Measurements from ENCODE around the gene KRTDAP.

Gene KRTDAP

DNA sequence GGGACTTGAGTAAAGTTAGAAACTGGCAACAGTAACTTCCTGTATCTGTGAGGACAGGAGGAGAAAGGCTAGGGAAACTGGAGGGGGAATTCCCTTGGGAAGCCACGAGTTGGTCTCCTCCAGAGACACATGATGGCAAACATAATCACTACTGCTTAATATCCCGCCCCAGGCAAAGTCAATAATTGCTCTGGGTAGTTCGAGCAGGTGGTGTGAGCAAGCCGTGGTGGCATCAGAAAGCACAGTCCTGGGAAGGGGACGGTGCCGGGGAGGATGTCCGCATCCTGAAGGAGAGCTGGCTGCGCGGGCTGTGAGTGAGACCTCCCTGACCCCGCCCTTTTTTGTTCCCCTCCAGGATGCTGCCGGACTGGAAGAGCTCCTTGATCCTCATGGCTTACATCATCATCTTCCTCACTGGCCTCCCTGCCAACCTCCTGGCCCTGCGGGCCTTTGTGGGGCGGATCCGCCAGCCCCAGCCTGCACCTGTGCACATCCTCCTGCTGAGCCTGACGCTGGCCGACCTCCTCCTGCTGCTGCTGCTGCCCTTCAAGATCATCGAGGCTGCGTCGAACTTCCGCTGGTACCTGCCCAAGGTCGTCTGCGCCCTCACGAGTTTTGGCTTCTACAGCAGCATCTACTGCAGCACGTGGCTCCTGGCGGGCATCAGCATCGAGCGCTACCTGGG lies 40.8 kb downstream of the KRTDAP start:
- DNase-seq, result peak in 3 of 4 experiments; percentile 76 to 81 (median 79)

DNA sequence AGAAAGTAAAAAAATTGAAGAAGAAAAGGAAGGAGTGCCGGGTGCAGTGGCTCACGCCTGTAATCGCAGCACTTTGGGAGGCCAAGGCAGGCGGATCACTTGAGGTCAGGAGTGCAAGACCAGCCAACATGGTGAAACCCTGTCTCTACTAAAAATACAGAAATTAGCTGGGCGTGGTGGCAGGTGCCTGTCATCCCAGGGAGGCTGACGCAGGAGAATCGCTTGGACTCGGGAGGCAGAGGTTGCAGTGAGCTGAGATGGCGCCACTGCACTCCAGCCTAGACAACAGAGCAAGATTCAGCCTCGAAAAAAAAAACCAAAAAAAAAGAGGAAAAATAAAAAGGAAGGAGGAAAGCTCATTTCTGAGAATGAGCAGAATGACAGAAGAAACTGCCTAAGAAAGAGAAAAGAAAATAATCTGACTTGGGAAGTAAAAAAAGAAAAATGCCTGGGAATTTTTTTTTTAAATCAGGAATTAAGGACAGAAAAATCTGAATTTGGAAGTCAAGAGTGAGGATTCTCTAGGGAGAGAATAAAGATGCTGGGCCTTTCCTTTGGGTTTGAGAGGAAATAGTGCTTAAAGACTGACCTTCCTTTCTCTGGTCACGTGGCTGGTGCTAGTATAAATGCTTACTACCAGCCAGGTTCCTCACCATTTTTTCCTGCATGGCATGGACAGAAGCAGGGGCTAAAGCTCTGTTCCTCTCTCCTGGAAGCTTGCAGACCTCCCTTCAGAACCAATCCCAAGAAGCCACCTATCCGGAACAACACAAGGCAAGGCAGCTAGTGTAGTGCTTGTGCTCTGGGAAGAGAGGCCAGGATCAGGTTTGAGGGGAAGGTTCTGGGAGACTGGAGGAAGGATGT lies 42.4 kb downstream of the KRTDAP start, which contains the start of gene FFAR2:
Gene FFAR2 (plus strand): TSS at position 652 of the 864 bp plus-strand sequence. CDS start 1,458 bp downstream, outside the sequence.
- DNase-seq, result peak in 3 of 4 experiments; percentile 48 to 62 (median 49)

DNA sequence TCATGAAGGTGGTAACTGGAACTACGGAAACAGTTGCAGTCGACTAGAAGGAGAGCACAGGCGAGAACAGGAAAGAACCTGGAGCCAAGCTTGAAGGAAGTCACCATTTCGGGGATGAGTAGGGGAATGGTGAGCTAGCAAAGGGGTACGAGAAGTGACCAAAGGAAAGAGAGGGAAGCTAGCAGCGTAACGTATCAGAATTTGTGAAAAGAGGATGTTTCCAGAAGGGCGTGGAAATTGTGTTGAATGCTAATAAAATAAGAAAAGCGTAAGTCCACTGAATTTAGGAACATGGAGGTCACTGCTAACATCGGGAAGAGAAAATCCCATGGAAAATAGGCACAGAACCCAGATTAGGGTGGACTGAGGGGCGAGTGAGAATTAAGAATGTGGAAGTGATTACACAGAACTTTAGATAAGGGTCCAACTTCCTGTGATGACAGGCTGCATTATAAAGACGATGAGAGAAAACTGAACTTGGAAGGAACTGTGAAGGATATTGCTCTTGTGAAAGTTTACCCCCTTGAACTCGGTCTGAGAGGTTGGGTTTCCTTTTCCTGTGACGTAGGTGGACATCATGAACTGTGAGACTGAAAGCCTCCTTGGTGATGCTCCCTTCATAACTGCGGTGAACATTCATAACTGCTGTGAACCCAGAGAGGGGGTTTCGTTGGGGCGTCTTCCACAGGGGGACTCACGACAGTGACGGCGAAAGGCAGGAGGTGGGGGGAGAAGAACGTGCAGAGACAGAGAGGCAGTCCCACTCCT lies 44.3 kb downstream of the KRTDAP start:
- peak; percentile 46 to 81 (median 56) for DNase-seq

DNA sequence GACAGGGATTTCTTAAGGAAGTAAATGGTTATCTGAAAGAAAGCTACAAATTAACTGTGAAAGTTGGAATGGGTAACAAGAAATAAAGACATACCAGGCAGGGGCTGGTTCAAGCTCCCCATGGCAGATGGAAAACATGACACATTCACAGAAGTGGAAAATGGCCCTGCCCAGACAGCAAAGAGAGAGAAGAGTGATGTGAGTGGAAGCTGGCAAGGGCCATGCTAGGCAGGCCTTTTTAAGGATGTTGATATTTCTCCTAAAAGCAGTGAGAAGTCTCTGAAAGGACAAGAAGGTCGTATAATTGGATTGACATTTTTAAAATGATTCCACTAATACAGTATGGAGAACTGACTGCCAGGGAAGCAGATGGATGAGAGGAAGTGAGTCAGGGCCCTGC lies 45.5 kb downstream of the KRTDAP start:
- peak in 1 of 4 experiments; percentile 50 for DNase-seq

DNA sequence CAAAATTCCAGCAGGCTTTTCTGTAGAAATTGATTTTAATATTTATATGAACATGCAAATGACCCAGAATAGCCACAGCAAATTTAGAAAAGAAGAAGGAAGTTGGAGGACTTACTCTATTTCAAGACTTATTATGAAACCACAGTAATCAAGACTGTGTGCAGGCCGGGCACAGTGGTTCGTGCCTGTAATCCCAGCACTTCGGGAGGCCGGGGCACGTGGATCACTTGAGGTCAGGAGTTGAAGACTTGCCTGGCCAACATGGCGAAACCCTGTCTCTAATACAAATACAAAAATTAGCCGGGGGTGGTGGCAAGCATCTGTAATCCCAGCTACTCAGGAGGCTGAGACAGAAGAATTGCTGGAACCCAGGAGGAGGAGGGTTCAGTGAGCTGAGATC lies 48.2 kb downstream of the KRTDAP start:
- DNase-seq, result peak; percentile 80 to 92 (median 92)

DNA sequence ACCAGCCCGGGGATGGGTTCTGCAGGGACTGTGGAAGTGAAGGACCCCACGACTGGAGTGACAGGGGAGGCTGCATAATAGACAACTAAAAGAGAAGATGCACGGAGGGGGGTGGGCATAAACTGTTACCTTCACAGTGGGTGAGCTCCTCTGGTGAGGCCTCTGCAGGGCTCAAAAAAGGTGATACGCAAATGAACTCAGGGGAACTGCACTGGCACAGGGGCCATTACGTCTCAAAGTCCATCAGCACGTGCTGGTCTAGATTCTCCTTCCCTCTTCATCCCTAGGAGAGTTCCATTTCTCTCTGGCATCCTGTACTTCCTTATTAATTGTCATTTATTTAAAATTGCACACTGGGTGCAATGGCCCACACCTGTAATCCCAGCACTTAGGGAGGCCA lies 50.3 kb downstream of the KRTDAP start:
- DNase-seq, result no peak

DNA sequence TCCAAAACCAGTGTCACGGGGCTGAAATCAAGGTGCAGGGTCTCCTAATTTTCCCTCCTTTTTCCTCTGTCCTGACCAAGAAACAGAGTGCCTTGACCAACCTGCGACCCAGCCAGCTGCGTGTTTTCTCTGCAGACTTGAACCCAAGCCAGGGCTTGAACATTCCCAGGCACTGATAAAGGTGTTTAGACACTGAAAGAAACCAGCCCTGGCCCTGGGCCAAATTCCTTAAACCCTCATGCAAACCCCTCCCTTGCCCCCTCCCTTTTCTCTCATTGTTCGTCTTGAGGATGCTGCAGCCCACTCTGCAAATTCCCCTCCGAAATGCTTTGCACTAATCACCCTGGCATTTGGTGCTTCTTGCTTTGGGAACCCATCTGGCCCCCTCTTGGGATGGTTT lies 51.7 kb downstream of the KRTDAP start:
- DNase-seq, result no peak

DNA sequence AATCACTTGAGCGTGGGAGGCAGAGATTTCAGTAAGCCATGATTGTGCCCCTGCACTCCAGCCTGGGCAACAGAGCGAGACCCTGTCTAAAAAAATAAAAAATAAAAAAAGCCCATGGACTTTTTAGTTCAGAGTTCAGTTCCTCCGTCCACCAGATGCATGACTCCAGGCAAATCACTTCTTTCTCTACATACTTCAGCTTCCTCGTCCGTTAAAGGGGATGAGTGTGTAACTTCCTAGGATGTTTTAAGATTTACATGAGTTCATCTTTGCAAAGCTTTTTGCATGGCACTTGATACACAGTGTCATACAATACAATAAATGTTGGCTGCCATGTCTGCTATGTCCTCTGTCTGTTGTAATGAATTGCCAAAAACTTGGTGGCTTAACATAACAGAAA lies 52.2 kb downstream of the KRTDAP start:
- DNase-seq, result peak in 3 of 4 experiments; percentile 26 to 60 (median 47)

DNA sequence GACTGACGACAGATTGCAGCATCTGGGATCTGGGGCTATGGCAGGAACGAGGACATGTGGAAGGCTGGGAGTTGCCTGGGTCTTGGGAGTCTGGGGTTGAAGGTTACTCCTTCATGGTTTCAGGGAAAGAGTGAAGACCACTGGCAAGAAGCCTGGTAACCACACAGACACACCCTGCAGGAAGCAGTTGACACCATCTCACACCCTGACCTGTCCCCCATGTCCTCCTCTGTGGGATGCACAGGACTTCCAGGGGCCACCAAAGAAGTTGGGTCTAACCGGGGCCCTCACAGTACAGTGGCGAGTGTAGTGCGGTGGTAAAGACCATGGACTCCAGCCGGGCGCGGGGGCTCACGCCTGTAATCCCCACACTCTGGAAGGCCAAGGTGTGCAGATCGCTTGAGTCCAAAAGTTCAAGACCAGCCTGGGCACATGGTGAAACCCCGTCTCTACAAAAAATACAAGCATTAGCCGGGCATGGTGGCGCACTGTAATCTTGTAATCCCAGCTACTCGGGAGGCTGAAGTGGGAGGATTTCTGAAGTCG lies 52.8 kb downstream of the KRTDAP start:
- no peak for DNase-seq
